ENCODE data around the gene CALN1.
A peak's percentile ranks its signal among the peaks of the same experiment; 100 is the strongest.

CALN1 gene

DNA sequence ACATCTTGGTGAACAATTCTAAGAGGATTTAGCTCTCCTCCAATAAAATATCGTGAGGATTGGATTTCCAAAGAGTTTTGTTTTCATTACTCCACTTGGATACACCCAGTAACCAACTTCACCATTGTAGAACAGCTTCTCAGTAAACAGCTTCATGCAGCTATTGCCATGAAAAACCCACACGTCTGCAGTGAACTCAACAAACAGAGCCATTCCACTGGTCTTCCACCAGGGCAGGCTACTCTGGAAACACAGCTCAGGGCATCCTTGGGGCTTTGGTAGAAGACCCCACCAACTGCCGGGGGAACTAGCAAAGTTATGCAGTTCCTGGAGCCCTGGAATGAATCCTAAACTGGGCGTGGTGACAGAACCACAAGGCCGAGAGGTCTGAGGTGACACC lies 77.4 kb downstream of the CALN1 start:
- H3K79me2 ChIP-seq (ENCODE audit: insufficient read depth, low read length): no peaks in the 10 kb centered on the region
- no peak overlapping the region for H3K4me2 ChIP-seq (ENCODE audit: low read length)
- H3K36me3 ChIP-seq (ENCODE audit: insufficient read depth, low read length): no peaks in the 10 kb centered on the region
- H3K27ac ChIP-seq (ENCODE audit: low read depth, low read length, poor library complexity, severe bottlenecking): no peak overlapping the region
- H3K27me3 ChIP-seq (ENCODE audit: insufficient read depth, low read length): no peaks in the 10 kb centered on the region
- no peak for TF ChIP-seq EZH2 (IDR thresholded peaks at IDR 0.05; ENCODE audit: borderline replicate concordance, low read length)
- no peak for TF ChIP-seq CTCF (IDR thresholded peaks at IDR 0.05; ENCODE audit: low read length)
- no peaks in the 10 kb centered on the region for H3K9me2 ChIP-seq (ENCODE audit: low read depth, low read length)
- H3K9me3 ChIP-seq (ENCODE audit: low read length): no peaks in the 10 kb centered on the region
- no peak overlapping the region for H3K4me3 ChIP-seq (ENCODE audit: low read depth, low read length, poor library complexity, severe bottlenecking)
- H4K20me1 ChIP-seq (ENCODE audit: insufficient read depth, low read length): no peaks in the 10 kb centered on the region
- H3K4me1 ChIP-seq (ENCODE audit: insufficient read depth, low read length, severe bottlenecking): no peaks in the 10 kb centered on the region
- H3K9ac ChIP-seq (ENCODE audit: low read length): no peak overlapping the region
- no peak overlapping the region for H2AFZ ChIP-seq (ENCODE audit: low read length)
- no peaks in the 10 kb centered on the region for H3F3A ChIP-seq (ENCODE audit: insufficient read depth, low read length)

DNA sequence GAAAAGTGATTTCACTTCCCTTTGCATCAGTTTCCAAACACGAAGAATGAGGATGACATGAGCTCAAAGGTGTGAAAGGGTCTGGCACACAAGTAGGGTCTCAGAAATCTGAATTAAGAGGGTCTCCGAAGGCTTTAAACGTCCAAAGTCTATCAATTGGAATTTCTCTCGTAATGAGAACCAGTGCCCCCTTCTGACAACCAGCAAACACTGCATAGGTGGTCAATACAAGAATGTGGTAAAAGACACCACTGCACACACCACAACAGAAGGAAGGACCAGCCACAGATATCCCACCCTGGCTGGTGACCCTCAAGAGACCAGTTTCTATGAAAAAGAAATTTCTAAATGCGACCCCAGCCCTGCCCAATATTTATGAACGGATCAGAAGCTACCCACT lies 78.1 kb downstream of the CALN1 start:
- H3F3A ChIP-seq (ENCODE audit: insufficient read depth, low read length): no peaks in the 10 kb centered on the region
- no peaks in the 10 kb centered on the region for H4K20me1 ChIP-seq (ENCODE audit: insufficient read depth, low read length)
- H3K27ac ChIP-seq (ENCODE audit: low read depth, low read length, poor library complexity, severe bottlenecking): no peak overlapping the region
- H2AFZ ChIP-seq (ENCODE audit: low read length): no peak overlapping the region
- H3K9me3 ChIP-seq (ENCODE audit: low read length): no peaks in the 10 kb centered on the region
- H3K4me1 ChIP-seq (ENCODE audit: insufficient read depth, low read length, severe bottlenecking): no peaks in the 10 kb centered on the region
- H3K9ac ChIP-seq (ENCODE audit: low read length): no peak overlapping the region
- TF ChIP-seq EZH2 (IDR thresholded peaks at IDR 0.05; ENCODE audit: borderline replicate concordance, low read length): no peak
- TF ChIP-seq CTCF (IDR thresholded peaks at IDR 0.05; ENCODE audit: low read length): peak; percentile 75
- no peaks in the 10 kb centered on the region for H3K9me2 ChIP-seq (ENCODE audit: low read depth, low read length)
- no peak overlapping the region for H3K4me2 ChIP-seq (ENCODE audit: low read length)
- H3K36me3 ChIP-seq (ENCODE audit: insufficient read depth, low read length): no peaks in the 10 kb centered on the region
- H3K27me3 ChIP-seq (ENCODE audit: insufficient read depth, low read length): no peaks in the 10 kb centered on the region
- no peaks in the 10 kb centered on the region for H3K79me2 ChIP-seq (ENCODE audit: insufficient read depth, low read length)
- H3K4me3 ChIP-seq (ENCODE audit: low read depth, low read length, poor library complexity, severe bottlenecking): no peak overlapping the region

DNA sequence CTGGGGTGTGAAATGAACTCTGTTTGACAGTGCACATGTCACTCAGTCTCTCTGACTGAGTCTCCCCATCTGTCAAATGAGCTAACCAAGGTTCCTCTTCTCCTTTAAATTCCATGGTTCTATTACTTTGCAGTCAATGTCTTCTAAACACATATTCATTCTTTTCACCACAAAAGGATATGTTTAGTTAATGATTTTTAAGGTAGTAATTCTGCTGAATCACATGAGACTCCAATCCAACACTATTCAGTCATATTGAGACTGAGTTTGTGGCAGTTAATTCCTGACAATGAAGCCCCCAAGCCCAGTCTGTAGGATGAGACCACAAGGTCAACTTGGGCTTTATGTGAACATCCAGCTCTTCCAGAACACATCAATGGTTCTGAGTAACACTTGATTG lies 85.3 kb downstream of the CALN1 start:
- Histone ChIP-seq H3K79me2 (ENCODE audit: insufficient read depth, low read length) (no peaks in the 10 kb centered on the region), H3K27me3 (ENCODE audit: insufficient read depth, low read length) (no peaks in the 10 kb centered on the region), H3K9me2 (ENCODE audit: low read depth, low read length) (no peaks in the 10 kb centered on the region), H3K9me3 (ENCODE audit: low read length) (no peaks in the 10 kb centered on the region), H3F3A (ENCODE audit: insufficient read depth, low read length) (no peaks in the 10 kb centered on the region), H3K27ac (ENCODE audit: low read depth, low read length, poor library complexity, severe bottlenecking) (no peak overlapping the region), H3K9ac (ENCODE audit: low read length) (no peak overlapping the region), H3K36me3 (ENCODE audit: insufficient read depth, low read length) (no peaks in the 10 kb centered on the region), H2AFZ (ENCODE audit: low read length) (no peak overlapping the region), H4K20me1 (ENCODE audit: insufficient read depth, low read length) (no peaks in the 10 kb centered on the region), H3K4me2 (ENCODE audit: low read length) (no peak overlapping the region), H3K4me1 (ENCODE audit: insufficient read depth, low read length, severe bottlenecking) (no peaks in the 10 kb centered on the region), H3K4me3 (ENCODE audit: low read depth, low read length, poor library complexity, severe bottlenecking) (no peak overlapping the region)
- TF ChIP-seq CTCF (IDR thresholded peaks at IDR 0.05; ENCODE audit: low read length): no peak
- TF ChIP-seq EZH2 (IDR thresholded peaks at IDR 0.05; ENCODE audit: borderline replicate concordance, low read length): no peak
